ENCODE results near the gene CDK1. TPM values are rescaled to one million over a fixed set of nuclear protein-coding genes. Genes with fewer than 3 reads are reported as not detected.

CDK1 gene
- total and polyA plus RNA-seq, 2 donors (not counting 1 experiment from before 2014, with no cell fraction given): 0.54 to 0.71 TPM

DNA sequence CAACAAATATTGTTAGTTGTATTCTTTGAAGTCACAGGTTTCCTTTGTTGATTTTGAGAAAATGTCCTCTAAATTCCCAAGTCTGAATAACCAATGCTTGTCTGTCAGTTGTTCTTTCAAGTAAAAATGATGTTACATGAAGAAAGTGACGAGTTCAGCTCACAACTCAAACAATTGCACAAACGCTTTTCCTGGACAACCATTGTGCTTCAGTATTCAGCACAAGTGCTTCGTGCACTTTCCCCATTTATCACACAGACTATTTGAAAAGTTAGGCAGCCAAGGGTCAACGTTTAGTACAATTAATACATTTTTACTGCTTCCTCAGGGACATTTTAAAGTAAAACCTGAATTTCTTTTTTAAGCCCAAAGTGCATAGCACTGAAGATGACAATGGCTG is 44.5 kb downstream of the CDK1 start:
- DNase-seq (no peak), ATAC-seq (ENCODE audit: low read depth) (no peak)
- Histone ChIP-seq H3K36me3 (replicated peaks in 1 of 2; ENCODE audit: control extremely low read depth in 1 of 2, control insufficient read depth in 1 of 2, extremely low read depth in 1 of 2, insufficient read depth in 2 of 2, low read length in 1 of 2) (no peaks in the 10 kb centered on the region), H3K9me3 (ENCODE audit: control extremely low read depth in 1 of 3, control insufficient read depth in 2 of 3, insufficient read depth in 1 of 3, low read length in 2 of 3) (no peaks in the 10 kb centered on the region), H3K27ac (ENCODE audit: low read length in 2 of 2) (no peak overlapping the region), H4K20me1 (ENCODE audit: control insufficient read depth, insufficient read depth, low read length, poor library complexity, severe bottlenecking) (no peaks in the 10 kb centered on the region), H3K4me3 (ENCODE audit: control extremely low read depth in 1 of 5, extremely low read depth in 1 of 5, insufficient read depth in 1 of 5, low read depth in 2 of 5, low read length in 4 of 5) (no peak overlapping the region), H3K4me1 (ENCODE audit: control insufficient read depth in 2 of 2, insufficient read depth in 2 of 2, low read length in 2 of 2) (no peaks in the 10 kb centered on the region), H3K27me3 (replicated peaks in 1 of 4; ENCODE audit: control extremely low read depth in 1 of 4, control insufficient read depth in 3 of 4, insufficient read depth in 4 of 4, low read length in 3 of 4) (peaks cover 0 to 1% (median 0%) of the 10 kb centered on the region in 4 experiments), H2AFZ (ENCODE audit: insufficient read depth, low read depth, low read length, poor library complexity, severe bottlenecking) (no peak overlapping the region), H3K9ac (ENCODE audit: low read length) (no peak overlapping the region), H3K4me2 (replicated peaks; ENCODE audit: low read depth, low read length, poor library complexity, severe bottlenecking) (no peak overlapping the region), H3K79me2 (ENCODE audit: control insufficient read depth, insufficient read depth, low read length) (no peaks in the 10 kb centered on the region)
- ChIA-PET CTCF (interaction anchor here (1.5 kb wide), 1 partner anchor 142 kb away, joined by 4 read pairs; no protein-coding TSS in a partner anchor), POLR2A (no interaction called here)
- H3K27me3 Mint-ChIP-seq: peaks cover 10% of the 10 kb centered on the region
- H3K27ac Mint-ChIP-seq: no peak overlapping the region
- intact Hi-C loops (cut with micrococcal nuclease): no loop called here
- H3K9me3 Mint-ChIP-seq (ENCODE audit: insufficient read depth): no peaks in the 10 kb centered on the region
- no peak overlapping the region for H3K4me3 Mint-ChIP-seq
- H3K4me1 Mint-ChIP-seq: no peaks in the 10 kb centered on the region
- TF ChIP-seq CTCF (IDR thresholded peaks at IDR 0.05) (no peak), EZH2 (IDR thresholded peaks at IDR 0.05; ENCODE audit: borderline replicate concordance, insufficient read depth, low read depth, low read length, poor library complexity, severe bottlenecking) (no peak)
- WGBS (ENCODE audit: insufficient coverage): 100% methylated on average over 2 of the region's 4 CpGs

DNA sequence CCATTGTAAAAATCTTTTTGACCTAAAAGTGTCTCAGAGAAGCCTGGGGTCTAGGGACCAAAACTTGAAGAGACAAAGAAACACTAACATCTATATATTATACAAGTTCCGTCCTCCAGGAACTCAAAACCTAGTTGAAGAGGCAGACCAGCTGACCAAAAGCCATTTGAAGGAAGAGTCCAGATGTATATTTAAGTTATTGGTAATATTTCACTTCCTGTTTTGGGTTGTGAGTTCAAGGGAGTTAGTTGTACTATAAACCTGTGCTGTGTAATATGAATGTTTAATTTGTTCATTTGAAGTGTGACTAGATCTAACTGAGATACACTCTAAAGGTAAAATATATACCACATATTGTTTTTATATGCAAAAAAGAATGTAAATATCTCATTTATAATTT is 45.0 kb downstream of the CDK1 start:
- no peaks in the 10 kb centered on the region for H3K4me1 ChIP-seq (ENCODE audit: control insufficient read depth in 2 of 2, insufficient read depth in 2 of 2, low read length in 2 of 2)
- TF ChIP-seq CTCF (IDR thresholded peaks at IDR 0.05) (no peak), EZH2 (IDR thresholded peaks at IDR 0.05; ENCODE audit: borderline replicate concordance, insufficient read depth, low read depth, low read length, poor library complexity, severe bottlenecking) (no peak)
- no peaks in the 10 kb centered on the region for H3K4me1 Mint-ChIP-seq
- H3K4me3 ChIP-seq (ENCODE audit: control extremely low read depth in 1 of 5, extremely low read depth in 1 of 5, insufficient read depth in 1 of 5, low read depth in 2 of 5, low read length in 4 of 5): no peak overlapping the region
- WGBS (ENCODE audit: insufficient coverage): no CpG with 5 or more reads among the region's 1 CpG
- no peaks in the 10 kb centered on the region for H3K36me3 ChIP-seq (replicated peaks in 1 of 2; ENCODE audit: control extremely low read depth in 1 of 2, control insufficient read depth in 1 of 2, extremely low read depth in 1 of 2, insufficient read depth in 2 of 2, low read length in 1 of 2)
- H3K27ac Mint-ChIP-seq: no peak overlapping the region
- H3K27me3 Mint-ChIP-seq: peaks cover 12% of the 10 kb centered on the region
- ChIA-PET POLR2A (no interaction called here), CTCF (interaction anchor here (0.7 to 1.5 kb wide), 2 partner anchors 141 to 197 kb away, joined by 3 to 4 read pairs; no protein-coding TSS in a partner anchor)
- no peak overlapping the region for H3K4me2 ChIP-seq (replicated peaks; ENCODE audit: low read depth, low read length, poor library complexity, severe bottlenecking)
- H3K4me3 Mint-ChIP-seq: no peak overlapping the region
- ATAC-seq (ENCODE audit: low read depth) (no peak), DNase-seq (no peak)
- H3K9me3 Mint-ChIP-seq (ENCODE audit: insufficient read depth): no peaks in the 10 kb centered on the region
- peaks cover 0 to 4% (median 0%) of the 10 kb centered on the region in 4 experiments for H3K27me3 ChIP-seq (replicated peaks in 1 of 4; ENCODE audit: control extremely low read depth in 1 of 4, control insufficient read depth in 3 of 4, insufficient read depth in 4 of 4, low read length in 3 of 4)
- no peaks in the 10 kb centered on the region for H3K79me2 ChIP-seq (ENCODE audit: control insufficient read depth, insufficient read depth, low read length)
- no peaks in the 10 kb centered on the region for H4K20me1 ChIP-seq (ENCODE audit: control insufficient read depth, insufficient read depth, low read length, poor library complexity, severe bottlenecking)
- intact Hi-C loops (cut with micrococcal nuclease): no loop called here
- H3K9ac ChIP-seq (ENCODE audit: low read length): no peak overlapping the region
- H2AFZ ChIP-seq (ENCODE audit: insufficient read depth, low read depth, low read length, poor library complexity, severe bottlenecking): no peak overlapping the region
- H3K27ac ChIP-seq (ENCODE audit: low read length in 2 of 2): no peak overlapping the region
- H3K9me3 ChIP-seq (ENCODE audit: control extremely low read depth in 1 of 3, control insufficient read depth in 2 of 3, insufficient read depth in 1 of 3, low read length in 2 of 3): no peaks in the 10 kb centered on the region

Data from B cell (primary cell).